Thyroid gland (tissue), 4 donors: ENCODE data around the gene PRKAB1.

ENCODE experiments used
- POLR2A ChIP-seq, 2 donors: fragments of 450-650 bp; IDR thresholded peaks; one replicate each; pipeline ENCODE4 v1.6.1; 2017; ENCODE audit warnings: antibody characterized with exemption in 2 of 2, mild to moderate bottlenecking in 2 of 2, moderate library complexity in 1 of 2
- TF ChIP-seq, protein P1 (sequence below), 6 experiments: fragments of 200-600 bp in 3 of 6; fragments of 450-650 bp in 3 of 6; sonication (generic) in 3 of 6; IDR thresholded peaks; one replicate each; pipeline ENCODE4 v1.5.1; 2016 to 2019; ENCODE audit warnings: antibody characterized with exemption in 6 of 6, mild to moderate bottlenecking in 2 of 6, inconsistent platforms in 1 of 6, moderate library complexity in 1 of 6

DNA sequence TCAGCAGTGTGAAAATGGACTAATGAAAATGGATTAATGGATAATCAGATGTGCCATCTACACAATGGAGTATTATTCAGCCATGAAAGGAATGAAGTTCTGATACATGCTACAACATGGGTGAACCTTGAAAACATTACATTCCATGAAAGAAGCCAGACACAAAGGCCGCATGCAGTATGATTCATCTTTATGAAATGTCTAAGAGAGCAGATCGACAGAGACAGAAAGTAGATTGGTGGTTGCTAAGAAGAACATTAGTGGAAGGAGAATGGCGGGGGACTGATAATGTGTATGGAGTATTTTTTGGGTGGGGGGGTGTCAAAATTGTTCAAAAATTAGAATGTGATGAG, 47.3 kb downstream of the PRKAB1 start:
- TF ChIP-seq, protein P1, sequence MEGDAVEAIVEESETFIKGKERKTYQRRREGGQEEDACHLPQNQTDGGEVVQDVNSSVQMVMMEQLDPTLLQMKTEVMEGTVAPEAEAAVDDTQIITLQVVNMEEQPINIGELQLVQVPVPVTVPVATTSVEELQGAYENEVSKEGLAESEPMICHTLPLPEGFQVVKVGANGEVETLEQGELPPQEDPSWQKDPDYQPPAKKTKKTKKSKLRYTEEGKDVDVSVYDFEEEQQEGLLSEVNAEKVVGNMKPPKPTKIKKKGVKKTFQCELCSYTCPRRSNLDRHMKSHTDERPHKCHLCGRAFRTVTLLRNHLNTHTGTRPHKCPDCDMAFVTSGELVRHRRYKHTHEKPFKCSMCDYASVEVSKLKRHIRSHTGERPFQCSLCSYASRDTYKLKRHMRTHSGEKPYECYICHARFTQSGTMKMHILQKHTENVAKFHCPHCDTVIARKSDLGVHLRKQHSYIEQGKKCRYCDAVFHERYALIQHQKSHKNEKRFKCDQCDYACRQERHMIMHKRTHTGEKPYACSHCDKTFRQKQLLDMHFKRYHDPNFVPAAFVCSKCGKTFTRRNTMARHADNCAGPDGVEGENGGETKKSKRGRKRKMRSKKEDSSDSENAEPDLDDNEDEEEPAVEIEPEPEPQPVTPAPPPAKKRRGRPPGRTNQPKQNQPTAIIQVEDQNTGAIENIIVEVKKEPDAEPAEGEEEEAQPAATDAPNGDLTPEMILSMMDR (IDR thresholded peaks at IDR 0.05) = no peak
- no peak for TF ChIP-seq POLR2A (IDR thresholded peaks at IDR 0.05)
